IPS-18a (cell line): ENCODE measurements around the gene INO80D.
"Not testable (repeated sequence)": the region's sequence is repeated elsewhere in the genome, so short reads cannot be mapped to it uniquely, and the experiment has no call there.

Source experiments
- H3K27ac ChIP-seq: one replicate; pipeline ENCODE4 v1.5.1; 2013; ENCODE audit warnings: low read length
- H3K27me3 ChIP-seq: one replicate; pipeline ENCODE4 v1.6.1; 2013; ENCODE audit warnings: mild to moderate bottlenecking, low read length; ENCODE audit not compliant: control insufficient read depth, insufficient read depth
- H3K36me3 ChIP-seq: one replicate; pipeline ENCODE4 v1.6.1; 2013; ENCODE audit warnings: low read depth, low read length; ENCODE audit not compliant: control insufficient read depth
- H3K4me1 ChIP-seq: one replicate; pipeline ENCODE4 v1.6.1; 2013; ENCODE audit warnings: low read depth, low read length; ENCODE audit not compliant: control insufficient read depth
- H3K4me3 ChIP-seq: one replicate; pipeline ENCODE4 v1.5.1; 2013; ENCODE audit warnings: low read length
- H3K9ac ChIP-seq: one replicate; pipeline ENCODE4 v1.6.1; 2013; ENCODE audit warnings: mild to moderate bottlenecking, low read length, moderate library complexity
- H3K9me3 ChIP-seq: one replicate; pipeline ENCODE4 v1.6.1; 2013; ENCODE audit warnings: low read depth, low read length; ENCODE audit not compliant: control insufficient read depth

The INO80D gene

DNA sequence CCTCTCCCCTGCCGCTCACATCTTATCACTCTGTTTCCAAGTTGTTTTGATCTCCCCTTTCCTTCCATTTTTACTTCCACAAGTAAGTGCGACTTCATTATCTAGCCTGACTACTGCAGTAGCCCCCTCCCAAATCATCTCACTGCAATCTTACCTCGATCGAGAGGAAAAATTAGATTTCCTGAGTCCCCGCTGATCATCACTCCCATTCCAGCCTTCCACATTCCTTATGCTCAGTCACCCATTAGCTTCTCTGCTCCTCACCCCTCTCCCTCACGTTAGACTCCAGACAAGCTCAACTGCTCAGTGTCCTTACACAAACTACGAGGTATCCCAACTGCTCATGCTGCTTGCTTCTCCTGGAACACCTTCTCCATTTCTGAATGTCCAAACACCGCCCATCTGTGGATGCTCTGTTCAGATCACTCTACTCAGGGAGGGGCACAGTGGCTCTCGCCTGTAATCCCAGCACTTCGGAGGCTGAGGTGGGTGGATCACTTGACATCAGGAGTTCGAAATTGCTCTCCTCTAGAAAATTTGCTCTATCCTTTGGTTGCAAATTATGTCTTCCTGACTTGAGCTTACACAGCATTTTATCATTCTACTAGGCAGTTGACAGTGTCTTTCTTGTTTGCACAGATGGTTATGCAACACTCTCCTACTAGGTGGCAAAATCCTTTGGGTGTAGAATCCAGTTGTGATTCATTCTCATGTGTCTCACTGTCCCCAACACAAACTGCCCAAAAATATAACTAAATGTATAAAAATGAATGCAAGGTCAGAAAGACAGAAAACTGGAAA is 96.5 kb downstream of the INO80D start:
- Histone ChIP-seq H3K36me3 (no peaks in the 10 kb centered on the region), H3K9ac (no peak overlapping the region), H3K27ac (no peak overlapping the region), H3K9me3 (no peaks in the 10 kb centered on the region), H3K4me3 (no peak overlapping the region), H3K4me1 (no peaks in the 10 kb centered on the region), H3K27me3 (no peaks in the 10 kb centered on the region)

DNA sequence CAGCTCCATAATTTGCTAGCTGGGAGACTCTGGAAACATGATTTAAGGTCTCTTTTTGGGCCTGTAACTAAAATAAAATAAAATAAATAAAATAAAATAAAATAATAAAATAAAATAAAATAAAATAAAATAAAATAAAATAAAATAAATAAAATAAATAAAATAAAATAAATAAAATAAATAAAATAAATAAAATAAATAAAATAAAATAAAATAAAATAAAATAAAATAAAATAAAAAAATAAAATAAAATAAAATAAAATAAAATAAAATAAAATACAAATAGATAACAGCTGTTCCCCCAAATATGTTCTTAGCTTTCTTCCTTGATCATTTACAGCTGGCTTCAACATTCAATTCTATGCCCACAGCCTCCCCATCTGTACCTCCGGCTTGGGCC is 97.3 kb downstream of the INO80D start:
- not testable (repeated sequence) for H3K36me3 ChIP-seq, H3K4me3 ChIP-seq, H3K9me3 ChIP-seq, H3K27me3 ChIP-seq, H3K4me1 ChIP-seq, H3K9ac ChIP-seq, H3K27ac ChIP-seq

DNA sequence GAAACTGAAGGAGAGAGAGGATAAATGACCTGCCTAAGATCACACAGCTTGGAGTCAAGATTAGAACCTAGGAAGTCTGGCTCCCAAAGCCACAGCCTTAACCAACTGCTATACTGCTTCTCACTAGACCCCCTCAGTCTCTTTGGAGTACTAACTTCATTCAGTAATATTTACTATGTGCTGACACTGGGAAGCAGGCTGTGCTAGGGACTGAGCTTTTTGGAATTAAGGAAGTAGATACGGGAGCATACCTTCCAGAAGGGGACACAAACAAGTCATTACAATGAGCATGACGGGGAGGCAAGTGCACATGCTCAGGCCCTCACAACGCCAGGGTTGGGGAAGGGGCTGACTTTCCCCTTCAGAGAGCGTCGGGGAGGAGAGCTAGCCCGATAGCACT is 97.7 kb downstream of the INO80D start:
- H3K9me3 ChIP-seq: no peaks in the 10 kb centered on the region
- H3K9ac ChIP-seq: no peak overlapping the region
- H3K4me3 ChIP-seq: no peak overlapping the region
- H3K36me3 ChIP-seq: no peaks in the 10 kb centered on the region
- H3K4me1 ChIP-seq: no peaks in the 10 kb centered on the region
- H3K27ac ChIP-seq: no peak overlapping the region
- no peaks in the 10 kb centered on the region for H3K27me3 ChIP-seq

DNA sequence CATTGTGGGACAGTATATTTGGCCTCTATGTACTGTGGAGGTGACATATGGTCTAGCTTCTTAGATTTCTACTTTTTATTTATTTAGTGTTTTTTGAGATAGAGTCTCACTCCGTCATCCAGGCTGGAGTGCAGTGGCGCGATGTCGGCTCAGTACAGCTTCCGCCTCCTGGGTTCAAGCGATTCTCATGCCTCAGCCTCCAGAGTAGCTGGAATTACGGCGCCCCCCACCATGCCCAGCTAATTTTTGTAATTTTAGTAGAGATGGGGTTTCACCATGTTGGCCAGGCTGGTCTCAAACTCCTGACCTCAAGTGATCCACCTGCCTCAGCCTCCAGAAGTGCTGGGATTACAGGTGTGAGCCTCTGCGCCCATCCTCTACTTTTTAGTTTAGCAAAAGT is 99.6 kb downstream of the INO80D start:
- H3K4me1 ChIP-seq, H3K36me3 ChIP-seq, H3K9me3 ChIP-seq, H3K27me3 ChIP-seq, H3K9ac ChIP-seq, H3K4me3 ChIP-seq, H3K27ac ChIP-seq: not testable (repeated sequence)

DNA sequence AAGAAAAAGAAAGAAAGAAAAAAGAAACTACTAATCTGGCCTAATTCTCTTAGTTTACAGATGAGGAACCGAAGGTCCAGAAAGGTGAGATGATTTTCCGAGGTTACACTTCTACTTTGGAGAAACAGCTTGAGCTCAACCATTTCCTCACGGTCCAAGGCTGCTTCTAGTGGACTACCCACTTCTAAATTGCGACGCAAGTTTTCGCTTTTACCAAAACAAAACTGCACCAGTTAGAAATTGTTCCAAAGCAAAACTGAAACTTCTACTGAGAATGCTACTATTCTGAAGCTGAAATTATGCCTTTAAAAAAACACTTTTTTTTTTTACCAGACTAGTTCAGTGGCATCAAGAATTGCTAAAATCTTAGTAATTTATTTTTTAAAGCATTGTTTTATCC is 101.6 kb downstream of the INO80D start:
- Histone ChIP-seq H3K27ac (no peak overlapping the region), H3K9ac (no peak overlapping the region), H3K27me3 (no peaks in the 10 kb centered on the region), H3K36me3 (no peaks in the 10 kb centered on the region), H3K9me3 (no peaks in the 10 kb centered on the region), H3K4me3 (no peak overlapping the region), H3K4me1 (no peaks in the 10 kb centered on the region)

DNA sequence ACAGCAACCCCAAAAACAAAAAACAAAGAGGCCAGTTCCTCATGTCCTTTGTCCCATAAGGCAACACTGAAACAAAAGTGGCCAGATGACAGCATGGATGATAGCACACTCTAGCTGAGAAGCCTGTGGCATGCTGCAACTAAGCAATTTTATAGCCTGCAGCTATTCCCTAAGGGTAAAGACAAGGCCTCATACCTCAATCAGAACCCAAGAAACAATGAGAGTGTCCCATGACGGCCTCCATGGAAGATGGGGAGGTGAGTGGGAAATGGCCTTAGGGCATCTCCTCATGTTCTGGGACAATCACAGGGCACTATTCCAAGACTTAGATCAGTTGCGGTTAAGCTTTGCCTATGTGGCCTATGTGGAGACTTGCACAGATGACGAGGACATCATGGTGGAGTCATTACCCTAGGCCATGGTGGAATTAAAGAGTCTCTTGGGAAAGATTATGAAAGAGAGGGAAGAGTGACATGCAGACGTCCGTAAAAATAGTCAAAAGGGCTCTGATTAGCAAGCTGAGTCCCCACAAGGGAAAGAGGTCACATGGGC is 103.1 kb downstream of the INO80D start:
- Histone ChIP-seq H3K4me1 (no peaks in the 10 kb centered on the region), H3K36me3 (no peaks in the 10 kb centered on the region), H3K4me3 (no peak overlapping the region), H3K27ac (no peak overlapping the region), H3K9ac (no peak overlapping the region), H3K27me3 (no peaks in the 10 kb centered on the region), H3K9me3 (no peaks in the 10 kb centered on the region)

DNA sequence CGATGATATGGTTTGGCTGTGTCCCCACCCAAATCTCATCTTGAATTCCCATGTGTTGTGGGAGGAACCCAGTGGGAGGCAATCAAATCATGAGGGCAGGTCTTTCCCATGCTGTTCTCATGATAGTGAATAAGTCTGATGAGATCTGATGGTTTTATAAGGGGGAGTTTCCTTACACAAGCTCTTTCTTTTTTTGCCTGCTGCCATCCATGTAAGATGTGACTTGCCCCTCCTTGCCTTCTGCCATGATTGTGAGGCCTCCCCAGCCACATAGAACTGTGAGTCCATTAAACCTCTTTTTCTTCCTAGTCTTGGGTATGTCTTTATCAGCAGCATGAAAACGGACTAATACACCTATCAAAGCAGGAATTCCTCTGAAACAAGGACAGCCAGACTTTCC is 107.2 kb downstream of the INO80D start:
- H3K4me1 ChIP-seq, H3K9me3 ChIP-seq, H3K4me3 ChIP-seq, H3K36me3 ChIP-seq, H3K9ac ChIP-seq, H3K27me3 ChIP-seq, H3K27ac ChIP-seq: not testable (repeated sequence)

DNA sequence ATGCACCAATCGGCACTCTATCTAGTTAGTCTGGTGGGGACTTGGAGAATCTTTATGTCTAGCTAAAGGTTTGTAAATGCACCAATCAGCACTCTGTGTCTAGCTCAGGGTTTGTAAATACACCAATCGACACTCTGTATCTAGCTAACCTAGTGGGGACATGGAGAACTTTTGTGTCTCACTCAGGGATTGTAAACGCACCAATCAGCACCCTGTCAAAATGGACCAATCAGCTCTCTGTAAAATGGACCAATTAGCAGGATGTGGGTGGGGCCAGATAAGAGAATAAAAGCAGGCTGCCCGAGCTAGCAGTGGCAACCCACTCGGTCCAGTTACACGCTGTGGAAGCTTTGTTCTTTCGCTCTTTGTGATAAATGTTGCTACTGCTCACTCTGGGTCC is 108.3 kb downstream of the INO80D start:
- not testable (repeated sequence) for H3K9ac ChIP-seq, H3K4me1 ChIP-seq, H3K9me3 ChIP-seq, H3K27me3 ChIP-seq, H3K4me3 ChIP-seq, H3K27ac ChIP-seq, H3K36me3 ChIP-seq

DNA sequence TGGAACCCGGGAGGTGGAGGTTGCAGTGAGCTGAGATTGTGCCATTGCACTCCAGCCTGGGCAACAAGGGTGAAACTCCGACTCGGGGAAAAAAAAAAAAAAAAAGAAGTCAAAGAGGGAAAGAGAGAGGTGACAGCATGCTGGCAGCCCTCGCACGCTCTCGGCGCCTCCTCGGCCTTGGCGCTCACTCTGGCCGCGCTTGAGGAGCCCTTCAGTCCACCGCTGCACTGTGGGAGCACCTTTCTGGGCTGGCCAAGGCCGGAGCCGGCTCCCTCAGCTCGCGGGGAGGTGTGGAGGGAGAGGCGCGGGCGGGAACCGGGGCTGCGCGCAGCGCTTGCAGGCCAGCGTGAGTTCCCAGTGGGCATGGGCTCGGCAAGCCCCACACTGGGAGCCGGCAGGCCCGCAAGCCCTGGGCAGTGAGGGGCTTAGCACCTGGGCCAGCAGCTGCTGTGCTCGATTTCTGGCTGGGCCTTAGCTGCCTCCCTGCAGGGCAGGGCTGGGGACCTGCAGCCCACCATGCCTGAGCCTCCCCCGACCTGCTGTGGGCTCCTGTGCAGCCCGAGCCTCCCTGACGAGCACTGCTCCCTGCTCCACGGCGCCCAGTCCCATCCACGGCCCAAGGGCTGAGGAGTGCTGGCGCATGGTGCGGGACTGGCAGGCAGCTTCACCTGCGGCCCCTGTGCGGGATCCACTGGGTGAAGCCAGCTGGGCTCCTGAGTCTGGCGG is 108.9 kb downstream of the INO80D start:
- H3K9me3 ChIP-seq, H3K36me3 ChIP-seq, H3K4me1 ChIP-seq, H3K4me3 ChIP-seq, H3K27me3 ChIP-seq, H3K9ac ChIP-seq, H3K27ac ChIP-seq: not testable (repeated sequence)

DNA sequence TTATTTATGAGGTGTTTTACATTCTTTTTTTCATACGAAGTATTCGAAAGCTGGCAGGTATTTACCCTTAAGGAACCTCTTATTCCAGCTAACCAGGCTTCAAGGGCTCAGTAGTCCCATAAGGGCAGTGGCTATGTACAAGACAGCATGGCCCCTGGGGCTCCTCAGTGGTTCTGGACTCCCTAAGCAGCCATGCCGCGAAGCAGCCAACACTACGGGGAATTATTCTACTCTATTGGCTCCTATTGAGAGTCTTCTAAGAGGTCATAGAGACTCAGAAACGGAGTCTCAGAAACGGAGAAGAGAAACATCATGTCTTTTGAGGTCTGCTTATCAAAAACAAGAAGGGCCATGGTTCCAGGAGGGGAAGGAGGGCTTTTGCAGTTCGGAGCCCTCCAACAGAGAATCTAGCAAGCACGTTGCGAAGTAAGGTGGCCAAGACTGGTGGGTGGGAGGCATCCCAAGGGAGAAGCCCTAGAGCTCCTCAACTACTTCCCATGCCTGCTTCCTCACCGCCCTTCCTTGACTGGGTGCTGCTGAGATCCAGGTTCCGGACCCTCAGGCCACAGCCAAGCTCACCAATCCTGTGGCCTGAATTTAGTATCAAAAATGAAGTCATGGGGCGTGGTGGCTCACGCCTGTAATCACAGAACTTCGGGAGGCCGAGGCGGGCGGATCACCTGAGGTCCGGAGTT is 109.7 kb downstream of the INO80D start:
- H3K4me1 ChIP-seq: no peaks in the 10 kb centered on the region
- no peaks in the 10 kb centered on the region for H3K27me3 ChIP-seq
- no peak overlapping the region for H3K27ac ChIP-seq
- H3K4me3 ChIP-seq: no peak overlapping the region
- H3K36me3 ChIP-seq: no peaks in the 10 kb centered on the region
- no peaks in the 10 kb centered on the region for H3K9me3 ChIP-seq
- H3K9ac ChIP-seq: no peak overlapping the region

DNA sequence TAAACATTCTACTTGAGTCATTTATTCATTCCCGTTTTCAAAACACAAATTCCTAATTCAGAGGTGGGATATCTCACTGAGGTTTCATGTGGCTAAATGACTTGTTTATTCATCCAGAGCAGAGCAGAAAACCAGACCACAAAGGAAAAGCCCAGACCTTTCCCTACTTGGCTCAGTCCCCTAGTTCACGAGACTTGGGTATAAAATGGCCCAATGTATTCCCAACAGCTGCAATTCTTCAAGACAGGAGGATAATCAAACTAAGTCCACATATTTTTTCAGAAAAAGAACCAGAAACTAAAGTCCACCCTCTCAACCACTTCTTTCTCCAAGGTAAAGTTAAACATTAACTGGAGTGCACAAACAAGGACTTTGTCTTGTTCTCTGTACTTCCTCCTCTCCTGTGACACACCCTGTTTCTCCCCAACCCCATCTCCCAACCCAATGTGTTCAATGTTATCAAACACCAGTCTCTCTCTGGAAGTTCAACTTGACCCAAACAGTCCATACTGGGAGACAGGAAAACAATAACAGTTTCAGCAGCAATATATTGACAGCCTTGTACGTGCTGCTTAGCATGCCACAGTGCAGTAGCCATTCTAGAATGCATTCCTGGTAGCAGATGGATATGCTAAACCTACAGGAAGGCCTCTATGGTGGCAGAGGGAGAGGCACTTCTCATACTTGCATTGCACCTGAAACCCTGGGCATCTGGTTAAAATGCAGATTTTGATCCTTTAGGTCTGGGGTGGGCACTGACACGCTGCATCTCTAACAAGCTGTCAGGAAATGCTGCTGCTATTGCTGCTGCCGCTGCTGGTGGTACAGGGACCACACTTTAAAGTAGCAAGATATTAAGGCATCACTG is 110.7 kb downstream of the INO80D start:
- H3K9me3 ChIP-seq: no peaks in the 10 kb centered on the region
- H3K4me3 ChIP-seq: no peak overlapping the region
- peaks cover 7% of the 10 kb centered on the region for H3K4me1 ChIP-seq
- H3K36me3 ChIP-seq: no peaks in the 10 kb centered on the region
- no peak overlapping the region for H3K27ac ChIP-seq
- H3K9ac ChIP-seq: no peak overlapping the region
- no peaks in the 10 kb centered on the region for H3K27me3 ChIP-seq
